Omental fat pad (tissue), 4 donors: ENCODE data around the gene COL4A2. TPM values are rescaled to one million over a fixed set of nuclear protein-coding genes. Genes with fewer than 3 reads are reported as not detected.

Experiments used
- ATAC-seq: fragments of 150-250 bp; one replicate; pipeline ENCODE4 v1.9.1; 2016; ENCODE audit warnings: mild to moderate bottlenecking, moderate library complexity; ENCODE audit not compliant: low FRiP score
- DNase-seq: peaks from one replicate; pipeline ENCODE4 v3.0.0-alpha.2; 2019; ENCODE audit warnings: low spot score
- CTCF ChIP-seq, 3 donors: fragments of 450-650 bp; IDR thresholded peaks; one replicate each; pipeline ENCODE4 v1.5.1; 2016 to 2017; ENCODE audit warnings: antibody characterized with exemption in 3 of 3, mild to moderate bottlenecking in 3 of 3, moderate library complexity in 2 of 3
- total RNA-seq, 4 donors: library from RNA; depleted of rRNA; stranded (reverse); fragments of >200 nt; gene quantifications; one replicate each; pipeline ENCODE4 v1.1.0, GENCODE V29; 2016

Gene COL4A2
- total RNA-seq, 4 donors from 2014 or later = 380 to 788 (median 684) TPM

- no peak for DNase-seq
- ATAC-seq = no peak
- TF ChIP-seq CTCF (IDR thresholded peaks at IDR 0.05) = no peak
Observed at GRCh38 chr13:110369400-110369799, 62.3 kb downstream of the COL4A2 start.

GRCh38 chr13:110371550-110372465, 64.7 kb downstream of the COL4A2 start:
- no peak for TF ChIP-seq CTCF (IDR thresholded peaks at IDR 0.05)
- ATAC-seq (peak; percentile 19), DNase-seq (no peak)

GRCh38 chr13:110372676-110373075, 65.6 kb downstream of the COL4A2 start:
- TF ChIP-seq CTCF (IDR thresholded peaks at IDR 0.05) = no peak
- no peak for ATAC-seq

GRCh38 chr13:110373617-110374016, 66.5 kb downstream of the COL4A2 start:
- TF ChIP-seq CTCF (IDR thresholded peaks at IDR 0.05) = no peak
- DNase-seq (no peak), ATAC-seq (no peak)

More at GRCh38 chr13:110372676-110373075, 65.6 kb downstream of the COL4A2 start:
- DNase-seq = no peak

GRCh38 chr13:110374431-110375370, 67.6 kb downstream of the COL4A2 start:
- DNase-seq = no peak
- no peak for TF ChIP-seq CTCF (IDR thresholded peaks at IDR 0.05)
- no peak for ATAC-seq

GRCh38 chr13:110376120-110376519, 69.0 kb downstream of the COL4A2 start:
- ATAC-seq = no peak
- TF ChIP-seq CTCF (IDR thresholded peaks at IDR 0.05) = no peak
- DNase-seq = no peak
